ENCODE measurements around the gene ABCA7. TPM values are rescaled to one million over a fixed set of nuclear protein-coding genes. Genes with fewer than 3 reads are reported as not detected.

The ABCA7 gene
- total RNA-seq, 3 donors from 2014 or later = 23.5 to 25.6 (median 25.6) TPM

- Histone ChIP-seq H3K36me3 (ENCODE audit: low read depth) (peaks cover 5% of the 10 kb centered on the region), H3K9me3 (no peaks in the 10 kb centered on the region), H3K4me1 (ENCODE audit: low read depth) (peaks cover 17% of the 10 kb centered on the region), H3K4me3 (no peak overlapping the region)
- TF ChIP-seq CTCF (IDR thresholded peaks at IDR 0.05) = no peak
- ATAC-seq (no peak), DNase-seq (peak in 1 of 3 donors; percentile 38)
- intact Hi-C loops (cut with DNase I, micrococcal nuclease) = no loop called here
These were observed 69.2 kb downstream of the ABCA7 start for GRCh38 chr19:1109032-1109551.

- Histone ChIP-seq H3K36me3 (ENCODE audit: low read depth) (peaks cover 5% of the 10 kb centered on the region), H3K9me3 (no peaks in the 10 kb centered on the region), H3K4me1 (ENCODE audit: low read depth) (peaks cover 17% of the 10 kb centered on the region), H3K4me3 (no peak overlapping the region)
- ATAC-seq (no peak), DNase-seq (peak in 1 of 3 donors; percentile 39)
- no peak for TF ChIP-seq CTCF (IDR thresholded peaks at IDR 0.05)
- intact Hi-C loops (cut with DNase I, micrococcal nuclease) = loop anchor here (10.0 kb wide), 2 partner anchors 75 to 85 kb away; no protein-coding TSS in a partner anchor
These were observed 70.1 kb downstream of the ABCA7 start for GRCh38 chr19:1109697-1110671.

GRCh38 chr19:1110809-1111640, 71.1 kb downstream of the ABCA7 start:
- TF ChIP-seq CTCF (IDR thresholded peaks at IDR 0.05) = no peak
- Histone ChIP-seq H3K4me1 (ENCODE audit: low read depth) (peaks cover 12% of the 10 kb centered on the region), H3K4me3 (no peak overlapping the region), H3K36me3 (ENCODE audit: low read depth) (peaks cover 5% of the 10 kb centered on the region), H3K9me3 (no peaks in the 10 kb centered on the region)
- no peak for ATAC-seq
- intact Hi-C loops (cut with DNase I, micrococcal nuclease) = loop anchor here (10.0 kb wide), 2 partner anchors 74 to 84 kb away; no protein-coding TSS in a partner anchor
- peak in 1 of 3 donors; percentile 33 for DNase-seq

GRCh38 chr19:1111641-1112267, 71.8 kb downstream of the ABCA7 start:
- Histone ChIP-seq H3K4me1 (ENCODE audit: low read depth) (peaks cover 12% of the 10 kb centered on the region), H3K4me3 (no peak overlapping the region), H3K36me3 (ENCODE audit: low read depth) (peaks cover 5% of the 10 kb centered on the region), H3K9me3 (no peaks in the 10 kb centered on the region)
- DNase-seq (no peak), ATAC-seq (no peak)
- intact Hi-C loops (cut with DNase I, micrococcal nuclease) = loop anchor here (10.0 kb wide), 2 partner anchors 73 to 83 kb away; no protein-coding TSS in a partner anchor
- TF ChIP-seq CTCF (IDR thresholded peaks at IDR 0.05) = no peak

Measured in mucosa of descending colon (tissue), 3 donors.